Peyer's patch (tissue), 4 donors: ENCODE results near the gene RELCH. TPM values are rescaled to one million over a fixed set of nuclear protein-coding genes. Genes with fewer than 3 reads are reported as not detected.
"Not testable (repeated sequence)": the region's sequence is repeated elsewhere in the genome, so short reads cannot be mapped to it uniquely, and the experiment has no call there.

ENCODE experiments used
- DNase-seq, 3 donors: peaks; one replicate each; pipeline ENCODE4 v3.0.0-alpha.2; 2017 to 2019
- H3K27ac ChIP-seq, 4 donors: fragments of 200-600 bp; sonication (generic); one replicate each; pipeline ENCODE4 v1.5.1; 2016 to 2019
- H3K27me3 ChIP-seq, 2 donors: fragments of 200-600 bp; sonication (generic); one replicate each; pipeline ENCODE4 v1.5.1; 2019
- H3K36me3 ChIP-seq, 3 donors: fragments of 200-600 bp; sonication (generic); one replicate each; pipeline ENCODE4 v1.5.1; 2016 to 2019
- H3K4me1 ChIP-seq, 4 donors: fragments of 200-600 bp; sonication (generic); one replicate each; pipeline ENCODE4 v1.5.1; 2016 to 2019
- H3K4me3 ChIP-seq, 4 donors: fragments of 200-600 bp; sonication (generic); 1 replicate in 3 of 4; 2 replicates in 1 of 4; pipeline ENCODE4 v1.5.1; 2016 to 2019; ENCODE audit warnings: mild to moderate bottlenecking in 1 of 4
- H3K9me3 ChIP-seq, 4 donors: fragments of 200-600 bp; sonication (generic); one replicate each; pipeline ENCODE4 v1.5.1; 2016 to 2019; ENCODE audit warnings: mild to moderate bottlenecking in 1 of 4
- CTCF ChIP-seq, 6 experiments: fragments of 450-650 bp in 4 of 6; fragments of 200-600 bp in 2 of 6; sonication (generic) in 1 of 6; IDR thresholded peaks; one replicate each; pipeline ENCODE4 v1.5.1; 2017 to 2019; ENCODE audit warnings: antibody characterized with exemption in 6 of 6, mild to moderate bottlenecking in 3 of 6, moderate library complexity in 1 of 6
- POLR2A ChIP-seq, 2 donors: fragments of 450-650 bp; IDR thresholded peaks; one replicate each; pipeline ENCODE4 v1.5.1; 2017; ENCODE audit warnings: antibody characterized with exemption in 2 of 2, mild to moderate bottlenecking in 2 of 2, moderate library complexity in 2 of 2
- total RNA-seq, 4 donors: library from RNA; depleted of rRNA; stranded (reverse); fragments of >200 nt; gene quantifications; one replicate each; pipeline ENCODE4 v1.1.0, GENCODE V29; 2016

Gene RELCH
- total RNA-seq, 4 donors from 2014 or later, result 51.1 to 71.6 (median 55.6) TPM

GRCh38 chr18:62152844-62153243 lies 34.2 kb upstream of the RELCH start:
- Histone ChIP-seq H3K4me1 (peaks cover 0 to 4% (median 0%) of the 10 kb centered on the region in 4 donors), H3K27ac (no peak overlapping the region), H3K27me3 (no peaks in the 10 kb centered on the region), H3K9me3 (no peaks in the 10 kb centered on the region), H3K4me3 (no peak overlapping the region), H3K36me3 (peaks cover 0 to 13% (median 0%) of the 10 kb centered on the region in 3 donors)
- no peak for TF ChIP-seq POLR2A (IDR thresholded peaks at IDR 0.05)
- no peak for TF ChIP-seq CTCF (IDR thresholded peaks at IDR 0.05)
- DNase-seq, result no peak

GRCh38 chr18:62157843-62158242 lies 29.2 kb upstream of the RELCH start:
- peaks cover 0 to 31% (median 0%) of the 10 kb centered on the region in 3 donors for H3K36me3 ChIP-seq
- H3K27ac ChIP-seq, result no peak overlapping the region
- TF ChIP-seq POLR2A (IDR thresholded peaks at IDR 0.05) (no peak), CTCF (IDR thresholded peaks at IDR 0.05) (no peak)
- H3K4me1 ChIP-seq, result no peaks in the 10 kb centered on the region
- no peak for DNase-seq
- no peaks in the 10 kb centered on the region for H3K27me3 ChIP-seq
- H3K9me3 ChIP-seq, result no peaks in the 10 kb centered on the region
- H3K4me3 ChIP-seq, result no peak overlapping the region

GRCh38 chr18:62164310-62164709 lies 22.7 kb upstream of the RELCH start:
- Histone ChIP-seq H3K4me3 (no peak overlapping the region), H3K4me1 (no peaks in the 10 kb centered on the region), H3K9me3 (no peaks in the 10 kb centered on the region), H3K36me3 (peaks cover 0 to 15% (median 0%) of the 10 kb centered on the region in 3 donors), H3K27me3 (no peaks in the 10 kb centered on the region), H3K27ac (no peak overlapping the region)
- no peak for DNase-seq
- no peak for TF ChIP-seq CTCF (IDR thresholded peaks at IDR 0.05)
- TF ChIP-seq POLR2A (IDR thresholded peaks at IDR 0.05), result no peak

- H3K27ac ChIP-seq, result no peak overlapping the region
- DNase-seq, result no peak
- H3K27me3 ChIP-seq, result no peaks in the 10 kb centered on the region
- H3K4me1 ChIP-seq, result no peaks in the 10 kb centered on the region
- TF ChIP-seq CTCF (IDR thresholded peaks at IDR 0.05), result no peak
- TF ChIP-seq POLR2A (IDR thresholded peaks at IDR 0.05), result no peak
- no peaks in the 10 kb centered on the region for H3K9me3 ChIP-seq
- peaks cover 0 to 12% (median 0%) of the 10 kb centered on the region in 3 donors for H3K36me3 ChIP-seq
- H3K4me3 ChIP-seq, result no peak overlapping the region
These were observed 22.1 kb upstream of the RELCH start for GRCh38 chr18:62164855-62165487.

GRCh38 chr18:62165583-62165982 lies 21.5 kb upstream of the RELCH start:
- no peaks in the 10 kb centered on the region for H3K9me3 ChIP-seq
- no peak overlapping the region for H3K27ac ChIP-seq
- no peaks in the 10 kb centered on the region for H3K4me1 ChIP-seq
- H3K27me3 ChIP-seq, result no peaks in the 10 kb centered on the region
- H3K36me3 ChIP-seq, result peaks cover 0 to 6% (median 0%) of the 10 kb centered on the region in 3 donors
- no peak overlapping the region for H3K4me3 ChIP-seq
- TF ChIP-seq POLR2A (IDR thresholded peaks at IDR 0.05) (no peak), CTCF (IDR thresholded peaks at IDR 0.05) (no peak)
- no peak for DNase-seq

- not testable (repeated sequence) for H3K4me1 ChIP-seq, H3K9me3 ChIP-seq, H3K4me3 ChIP-seq, H3K27ac ChIP-seq, DNase-seq, H3K36me3 ChIP-seq, H3K27me3 ChIP-seq
These were observed 20.5 kb upstream of the RELCH start for GRCh38 chr18:62166524-62166923.
